SJCRH30 (cell line): ENCODE data around the gene NELFA. TPM values are rescaled to one million over a fixed set of nuclear protein-coding genes. Genes with fewer than 3 reads are reported as not detected.
"Not testable (repeated sequence)": the region's sequence is repeated elsewhere in the genome, so short reads cannot be mapped to it uniquely, and the experiment has no call there.

Experiments
- DNase-seq, 2 experiments: peaks; one replicate each; pipeline ENCODE4 v3.0.0-alpha.2; 2015 to 2020
- H3K27ac ChIP-seq: fragments of 250-450 bp; sonication (Bioruptor Pico); 2 replicates; pipeline ENCODE4 v1.5.1; 2020; ENCODE audit warnings: mild to moderate bottlenecking, moderate library complexity
- H3K27me3 ChIP-seq: fragments of 250-450 bp; sonication (Bioruptor Pico); 2 replicates; pipeline ENCODE4 v1.5.1; 2020; ENCODE audit warnings: mild to moderate bottlenecking, moderate library complexity
- H3K36me3 ChIP-seq: fragments of 250-450 bp; sonication (Bioruptor Pico); 2 replicates; pipeline ENCODE4 v1.5.1; 2020; ENCODE audit warnings: mild to moderate bottlenecking, moderate library complexity
- H3K4me1 ChIP-seq: fragments of 250-450 bp; sonication (Bioruptor Pico); 2 replicates; pipeline ENCODE4 v1.5.1; 2020; ENCODE audit warnings: mild to moderate bottlenecking, moderate library complexity
- H3K4me3 ChIP-seq: fragments of 250-450 bp; sonication (Bioruptor Pico); 2 replicates; pipeline ENCODE4 v1.5.1; 2020; ENCODE audit warnings: mild to moderate bottlenecking, moderate library complexity
- H3K9me3 ChIP-seq: fragments of 250-450 bp; sonication (Bioruptor Pico); replicated peaks from 2 replicates; pipeline ENCODE4 v1.5.1; 2020; ENCODE audit warnings: mild to moderate bottlenecking, moderate library complexity
- total RNA-seq: library from RNA; depleted of rRNA; stranded (reverse); fragments of >200 nt; shearing (Covaris generic); gene quantifications from 2 replicates; pipeline ENCODE4 v1.2.3, GENCODE V29; 2014

The NELFA gene
- total RNA-seq, 1 experiment from 2014 or later: 21.1 TPM

DNA sequence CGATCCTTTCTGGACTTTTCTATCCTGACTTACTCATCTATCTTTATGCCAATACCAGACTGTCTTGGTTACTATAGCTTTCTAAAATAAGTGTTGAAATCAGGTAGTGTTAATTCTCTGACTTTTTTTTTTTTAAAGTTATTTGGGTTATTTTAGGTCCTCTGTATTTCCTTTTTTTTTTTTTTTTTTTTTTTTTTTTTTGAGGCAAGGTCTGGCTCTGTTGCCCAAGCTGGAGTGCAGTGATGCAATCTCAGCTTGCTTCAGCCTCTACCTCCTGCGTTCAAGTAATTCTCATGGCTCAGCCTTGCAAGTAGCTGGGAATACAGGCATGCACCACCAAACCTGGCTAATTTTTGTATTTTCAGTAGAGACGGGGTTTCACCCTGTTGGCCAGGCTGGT lies 2.8 kb upstream of the NELFA start:
- Histone ChIP-seq H3K27ac (no peak overlapping the region), H3K4me3 (no peak overlapping the region), H3K9me3 (no peaks in the 10 kb centered on the region), H3K36me3 (no peaks in the 10 kb centered on the region), H3K27me3 (no peaks in the 10 kb centered on the region), H3K4me1 (no peaks in the 10 kb centered on the region)
- no peak for DNase-seq

DNA sequence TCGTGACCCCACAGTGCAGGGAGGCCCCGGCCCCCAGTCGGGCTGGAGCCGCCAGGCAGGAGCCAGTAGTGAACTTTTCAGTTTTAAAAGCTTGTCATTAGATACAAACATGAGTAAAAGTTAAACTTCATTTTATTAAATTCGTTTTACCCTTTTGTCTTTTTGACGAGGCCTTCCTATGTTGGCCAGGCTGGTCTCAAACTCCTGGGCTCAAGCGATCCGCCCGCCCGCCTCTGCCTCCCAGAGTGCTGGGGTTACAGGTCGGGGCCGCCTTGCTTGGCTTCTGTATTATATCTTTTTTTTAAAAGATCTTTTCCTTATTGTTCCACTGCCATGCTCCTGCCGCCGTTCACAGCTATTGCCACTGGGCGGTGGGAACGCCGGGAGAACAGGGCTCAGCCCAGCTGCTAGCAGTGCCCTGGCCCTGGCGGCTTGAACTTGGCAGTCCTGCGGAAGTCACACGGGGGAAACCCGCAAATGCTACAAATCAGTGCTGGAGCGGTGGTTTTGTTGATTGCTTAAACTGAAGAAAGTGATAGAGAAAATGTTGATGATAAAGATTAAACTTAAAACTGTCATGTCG lies 968 bp upstream of the NELFA start:
- H3K36me3 ChIP-seq: no peaks in the 10 kb centered on the region
- no peaks in the 10 kb centered on the region for H3K9me3 ChIP-seq
- H3K27me3 ChIP-seq: no peaks in the 10 kb centered on the region
- peak overlapping the region; percentile 89 for H3K4me3 ChIP-seq
- H3K4me1 ChIP-seq: no peaks in the 10 kb centered on the region
- peak; percentile 74 to 78 for DNase-seq
- no peak overlapping the region for H3K27ac ChIP-seq

DNA sequence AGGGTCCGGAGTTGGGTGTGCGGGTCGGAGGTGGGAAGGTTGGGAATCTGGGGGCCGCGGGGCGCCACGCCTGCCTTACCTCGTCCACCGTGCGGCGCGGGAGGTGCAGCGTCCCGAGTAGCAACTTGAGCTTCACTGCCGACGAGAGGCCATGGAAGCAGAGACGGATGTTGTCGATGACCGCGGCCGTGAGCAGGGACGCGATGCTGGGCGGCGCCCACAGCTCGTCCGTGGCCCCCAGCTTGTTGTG lies 178 bp downstream of the NELFA start:
- Histone ChIP-seq H3K4me3 (peak overlapping the region; percentile 89), H3K36me3 (no peaks in the 10 kb centered on the region), H3K4me1 (no peaks in the 10 kb centered on the region), H3K27me3 (no peaks in the 10 kb centered on the region), H3K9me3 (no peaks in the 10 kb centered on the region), H3K27ac (peak overlapping the region; percentile 93)
- DNase-seq: no peak

- DNase-seq: no peak
- Histone ChIP-seq H3K4me3 (peak overlapping the region; percentile 89), H3K27me3 (no peaks in the 10 kb centered on the region), H3K36me3 (peaks cover 5% of the 10 kb centered on the region), H3K4me1 (no peaks in the 10 kb centered on the region), H3K27ac (peak overlapping the region; percentile 93; the same call in 1 of the 2 replicates), H3K9me3 (no peaks in the 10 kb centered on the region)
Measured at GRCh38 chr4:2007804-2008670, 737 bp downstream of the NELFA start.

DNA sequence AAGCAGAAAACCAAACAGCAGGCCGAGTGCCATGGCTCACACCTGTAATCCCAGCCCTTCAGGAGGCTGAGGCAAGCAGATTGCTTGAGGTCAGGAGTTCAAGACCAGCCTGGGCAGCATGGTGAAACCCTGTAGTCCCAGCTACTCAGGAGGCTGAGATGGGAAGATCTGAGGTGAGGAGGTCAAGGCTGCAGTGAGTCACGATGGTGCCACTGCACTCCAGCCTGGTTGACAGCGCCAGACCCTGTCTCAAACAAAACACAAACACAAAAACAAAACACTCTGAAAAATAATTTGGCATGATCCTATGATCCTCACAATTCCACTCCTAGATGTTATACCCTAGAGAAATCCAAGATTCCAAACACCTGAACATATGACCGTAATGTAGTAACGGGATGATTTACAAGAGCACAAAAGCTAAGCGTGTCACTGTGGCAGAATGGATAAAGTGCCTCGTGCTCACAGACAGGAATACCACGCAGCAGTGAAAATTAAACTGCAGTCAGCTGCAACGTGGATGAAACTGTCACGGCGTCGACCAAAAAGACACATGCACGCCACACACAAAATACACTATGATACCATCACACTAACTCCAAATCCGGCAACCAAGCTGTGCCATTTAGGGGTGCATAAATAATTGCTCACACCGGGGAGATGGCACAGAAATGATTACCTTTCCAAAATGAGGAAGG lies 1.7 kb downstream of the NELFA start:
- no peaks in the 10 kb centered on the region for H3K9me3 ChIP-seq
- H3K4me3 ChIP-seq: peak overlapping the region; percentile 89
- no peaks in the 10 kb centered on the region for H3K4me1 ChIP-seq
- no peak for DNase-seq
- H3K27ac ChIP-seq: no peak overlapping the region
- H3K36me3 ChIP-seq: peaks cover 6% of the 10 kb centered on the region
- H3K27me3 ChIP-seq: no peaks in the 10 kb centered on the region

DNA sequence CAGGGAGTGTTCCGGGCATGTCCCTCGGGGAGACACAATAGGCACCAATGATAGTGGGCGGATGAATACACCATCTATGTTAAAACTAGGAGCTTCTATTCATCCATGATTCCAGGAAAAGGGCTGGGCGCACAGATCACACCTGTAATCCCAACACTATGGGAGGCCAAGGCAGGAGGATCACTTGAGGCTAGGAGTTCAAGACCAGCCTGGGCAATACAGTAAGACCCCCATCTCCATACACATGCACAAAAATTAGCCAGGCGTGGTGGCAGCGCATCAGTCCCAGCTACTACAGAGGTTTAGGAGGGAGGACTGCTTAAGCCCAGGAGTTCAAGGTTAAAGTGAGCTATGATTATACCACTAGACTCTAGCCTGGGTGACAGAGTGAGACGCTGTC lies 2.4 kb downstream of the NELFA start:
- DNase-seq: no peak
- Histone ChIP-seq H3K9me3 (no peaks in the 10 kb centered on the region), H3K4me1 (no peaks in the 10 kb centered on the region), H3K36me3 (peaks cover 6% of the 10 kb centered on the region), H3K27me3 (no peaks in the 10 kb centered on the region), H3K4me3 (no peak overlapping the region), H3K27ac (no peak overlapping the region)

GRCh38 chr4:2003361-2003760 lies 5.4 kb downstream of the NELFA start:
- H3K36me3 ChIP-seq: peaks cover 11% of the 10 kb centered on the region
- H3K4me1 ChIP-seq, DNase-seq, H3K4me3 ChIP-seq, H3K27me3 ChIP-seq, H3K9me3 ChIP-seq, H3K27ac ChIP-seq: not testable (repeated sequence)

- H3K4me1 ChIP-seq, DNase-seq, H3K27ac ChIP-seq, H3K27me3 ChIP-seq, H3K9me3 ChIP-seq, H3K4me3 ChIP-seq: not testable (repeated sequence)
- peaks cover 11% of the 10 kb centered on the region for H3K36me3 ChIP-seq
Measured at GRCh38 chr4:1999308-1999707, 9.5 kb downstream of the NELFA start.

DNA sequence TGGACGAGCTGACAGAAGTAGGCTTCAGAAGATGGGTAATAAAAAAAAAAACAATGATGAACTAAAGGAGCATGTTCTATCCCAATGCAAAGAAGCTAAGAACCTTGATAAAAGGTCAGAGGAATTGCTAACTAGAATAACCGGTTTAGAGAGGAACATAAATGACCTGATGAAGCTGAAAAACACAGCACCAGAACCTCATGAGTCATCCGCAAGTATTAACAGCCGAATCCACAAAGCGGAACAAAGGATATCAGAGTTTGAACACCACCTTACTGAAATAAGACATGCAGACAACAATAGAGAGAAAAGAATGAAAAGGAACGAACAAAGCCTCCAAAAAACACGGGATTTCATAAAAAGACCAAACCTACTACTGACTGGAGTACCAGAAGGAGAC lies 10.5 kb downstream of the NELFA start:
- H3K27me3 ChIP-seq: no peaks in the 10 kb centered on the region
- H3K4me3 ChIP-seq: no peak overlapping the region
- DNase-seq: no peak
- H3K9me3 ChIP-seq: peaks cover 7% of the 10 kb centered on the region; the same call in 1 of the 2 replicates
- H3K27ac ChIP-seq: no peak overlapping the region
- no peaks in the 10 kb centered on the region for H3K4me1 ChIP-seq
- peaks cover 9% of the 10 kb centered on the region for H3K36me3 ChIP-seq

DNA sequence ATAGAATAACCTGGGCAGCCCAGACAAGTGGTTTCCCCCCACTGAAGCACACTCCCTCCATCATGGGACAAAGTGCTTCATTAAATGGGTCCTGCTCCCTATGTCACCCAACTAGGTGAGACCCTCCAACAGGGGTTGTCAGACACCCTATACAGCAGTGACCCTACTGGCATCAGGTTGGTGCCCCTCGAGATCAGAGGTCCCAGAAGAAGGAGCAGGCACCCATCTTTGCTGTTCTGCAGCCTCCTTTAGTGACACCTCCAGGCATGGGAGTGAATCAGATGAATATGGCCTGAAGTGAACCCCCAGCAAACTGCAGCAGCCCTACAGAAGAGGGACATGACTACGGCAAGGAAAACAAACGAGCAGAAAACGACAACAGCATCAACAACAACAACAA lies 11.1 kb downstream of the NELFA start:
- H3K4me1 ChIP-seq: no peaks in the 10 kb centered on the region
- no peak overlapping the region for H3K4me3 ChIP-seq
- DNase-seq: no peak
- no peak overlapping the region for H3K27ac ChIP-seq
- no peaks in the 10 kb centered on the region for H3K27me3 ChIP-seq
- peaks cover 7% of the 10 kb centered on the region; the same call in 1 of the 2 replicates for H3K9me3 ChIP-seq
- peaks cover 5% of the 10 kb centered on the region; the same call in 1 of the 2 replicates for H3K36me3 ChIP-seq

GRCh38 chr4:1996866-1997611 lies 11.7 kb downstream of the NELFA start:
- H3K9me3 ChIP-seq: peaks cover 7% of the 10 kb centered on the region; the same call in 1 of the 2 replicates
- no peak overlapping the region for H3K27ac ChIP-seq
- no peaks in the 10 kb centered on the region for H3K27me3 ChIP-seq
- H3K36me3 ChIP-seq: peaks cover 5% of the 10 kb centered on the region; the same call in 1 of the 2 replicates
- no peak for DNase-seq
- H3K4me3 ChIP-seq: no peak overlapping the region
- no peaks in the 10 kb centered on the region for H3K4me1 ChIP-seq

DNA sequence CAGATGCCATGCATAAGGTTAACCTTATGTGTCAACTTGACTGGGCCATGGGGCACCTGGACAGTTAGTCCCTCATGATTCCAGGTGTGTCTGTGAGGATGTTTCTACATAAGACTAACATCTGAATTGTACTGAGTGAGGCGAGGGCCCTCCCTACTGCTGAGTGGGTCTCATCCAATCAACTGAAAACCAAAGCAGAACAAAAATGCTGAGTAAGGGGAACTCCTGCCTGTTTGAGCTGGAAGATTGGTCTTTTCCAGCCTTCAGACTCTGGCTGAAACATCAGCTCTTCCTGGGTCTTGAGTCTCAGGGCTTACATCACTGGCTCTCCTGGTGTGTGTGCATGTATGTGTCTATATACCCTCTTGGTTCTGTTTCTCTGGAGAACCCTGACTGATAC lies 13.8 kb downstream of the NELFA start:
- Histone ChIP-seq H3K4me1 (no peaks in the 10 kb centered on the region), H3K36me3 (peaks cover 5% of the 10 kb centered on the region), H3K4me3 (no peak overlapping the region), H3K27ac (no peak overlapping the region), H3K9me3 (peaks cover 5% of the 10 kb centered on the region; the same call in 1 of the 2 replicates), H3K27me3 (no peaks in the 10 kb centered on the region)
- DNase-seq: no peak

DNA sequence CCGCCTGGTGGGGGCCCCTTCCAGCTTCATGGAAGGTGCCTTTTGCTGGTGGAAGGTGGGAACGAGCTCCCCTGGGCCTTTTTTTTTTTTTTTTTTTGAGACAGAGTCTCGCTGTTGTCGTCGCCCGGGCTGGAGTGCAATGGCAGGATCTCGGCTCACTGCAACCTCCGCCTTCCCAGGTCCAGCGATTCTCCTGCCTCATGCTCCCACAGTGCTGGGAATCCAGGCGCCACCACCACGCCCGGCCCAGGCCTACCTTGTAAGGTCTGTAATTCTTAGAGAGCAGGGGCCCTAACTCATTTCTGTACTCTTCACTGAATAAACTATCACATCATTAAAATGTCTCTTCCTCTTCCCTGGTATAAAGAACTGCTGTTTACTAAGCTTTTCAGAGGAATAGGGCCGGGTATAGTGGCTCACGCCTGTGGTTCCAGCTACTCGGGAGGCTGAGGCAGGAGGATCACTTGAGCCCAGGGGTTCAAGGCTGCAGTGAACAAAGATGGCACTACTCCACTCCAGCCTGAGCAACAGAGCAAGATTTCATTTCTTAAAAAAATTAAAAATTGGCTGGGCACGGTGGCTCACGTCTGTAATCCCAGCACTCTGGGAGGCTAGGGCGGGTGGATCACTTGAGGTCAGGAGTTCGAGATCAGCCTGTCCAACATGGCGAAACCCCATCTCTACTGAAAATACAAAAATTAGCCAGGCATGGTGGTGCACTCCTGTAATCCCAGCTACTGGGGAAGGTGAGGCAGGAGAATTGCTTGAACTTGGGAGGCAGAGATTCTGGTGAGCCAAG lies 14.9 kb downstream of the NELFA start:
- DNase-seq, H3K27me3 ChIP-seq, H3K27ac ChIP-seq, H3K9me3 ChIP-seq, H3K4me1 ChIP-seq, H3K4me3 ChIP-seq: not testable (repeated sequence)
- H3K36me3 ChIP-seq: peaks cover 11% of the 10 kb centered on the region

- no peak overlapping the region for H3K27ac ChIP-seq
- H3K27me3 ChIP-seq: no peaks in the 10 kb centered on the region
- H3K4me1 ChIP-seq: no peaks in the 10 kb centered on the region
- H3K36me3 ChIP-seq: peaks cover 11% of the 10 kb centered on the region
- no peak for DNase-seq
- 0 out of 2 replicates have a peak, but pooled peaks cover 1% of the 10 kb centered on the region for H3K9me3 ChIP-seq
- H3K4me3 ChIP-seq: no peak overlapping the region
Measured at GRCh38 chr4:1993169-1993516, 15.6 kb downstream of the NELFA start.
